Measurements from ENCODE around the gene C17orf75.

C17orf75 gene

GRCh38 chr17:32305049-32305448 is 36.9 kb downstream of the C17orf75 start:
- TF ChIP-seq CTCF (conservative IDR thresholded peaks at IDR 0.05; ENCODE audit: low read length) (no peak), EZH2phosphoT487 (IDR thresholded peaks at IDR 0.05; ENCODE audit: borderline replicate concordance) (no peak)
- Histone ChIP-seq H4K20me1 (ENCODE audit: insufficient read depth, low read length, poor library complexity, severe bottlenecking) (no peaks in the 10 kb centered on the region), H3K36me3 (ENCODE audit: insufficient read depth, low read length) (no peaks in the 10 kb centered on the region), H3K27me3 (ENCODE audit: insufficient read depth, low read length, poor library complexity, severe bottlenecking) (no peaks in the 10 kb centered on the region), H3F3A (ENCODE audit: low read depth) (no peaks in the 10 kb centered on the region), H3K9me2 (replicated peaks; ENCODE audit: low read depth, low read length) (no peaks in the 10 kb centered on the region), H3K4me1 (ENCODE audit: insufficient read depth, low read length, poor library complexity, severe bottlenecking) (no peaks in the 10 kb centered on the region), H3K9me3 (ENCODE audit: insufficient read depth, low read depth, low read length) (no peaks in the 10 kb centered on the region), H3K79me2 (ENCODE audit: insufficient read depth, low read length) (no peaks in the 10 kb centered on the region), H2AFZ (ENCODE audit: low read length) (no peak overlapping the region), H3K4me3 (ENCODE audit: low read length, poor library complexity, severe bottlenecking) (no peak overlapping the region), H3K9ac (ENCODE audit: low read depth, low read length, poor library complexity, severe bottlenecking) (no peak overlapping the region), H3K4me2 (ENCODE audit: low read depth, low read length, poor library complexity, severe bottlenecking) (no peak overlapping the region)

GRCh38 chr17:32303781-32304288 is 38.1 kb downstream of the C17orf75 start:
- no peaks in the 10 kb centered on the region for H3K27me3 ChIP-seq (ENCODE audit: insufficient read depth, low read length, poor library complexity, severe bottlenecking)
- H3K4me3 ChIP-seq (ENCODE audit: low read length, poor library complexity, severe bottlenecking) = no peak overlapping the region
- H3F3A ChIP-seq (ENCODE audit: low read depth) = no peaks in the 10 kb centered on the region
- no peak for TF ChIP-seq CTCF (conservative IDR thresholded peaks at IDR 0.05; ENCODE audit: low read length)
- TF ChIP-seq EZH2phosphoT487 (IDR thresholded peaks at IDR 0.05; ENCODE audit: borderline replicate concordance) = no peak
- H3K36me3 ChIP-seq (ENCODE audit: insufficient read depth, low read length) = no peaks in the 10 kb centered on the region
- H3K9ac ChIP-seq (ENCODE audit: low read depth, low read length, poor library complexity, severe bottlenecking) = no peak overlapping the region
- no peak overlapping the region for H3K4me2 ChIP-seq (ENCODE audit: low read depth, low read length, poor library complexity, severe bottlenecking)
- H2AFZ ChIP-seq (ENCODE audit: low read length) = no peak overlapping the region
- no peaks in the 10 kb centered on the region for H4K20me1 ChIP-seq (ENCODE audit: insufficient read depth, low read length, poor library complexity, severe bottlenecking)
- H3K9me2 ChIP-seq (replicated peaks; ENCODE audit: low read depth, low read length) = no peaks in the 10 kb centered on the region
- H3K9me3 ChIP-seq (ENCODE audit: insufficient read depth, low read depth, low read length) = no peaks in the 10 kb centered on the region
- no peaks in the 10 kb centered on the region for H3K4me1 ChIP-seq (ENCODE audit: insufficient read depth, low read length, poor library complexity, severe bottlenecking)
- no peaks in the 10 kb centered on the region for H3K79me2 ChIP-seq (ENCODE audit: insufficient read depth, low read length)

GRCh38 chr17:32302860-32303649 is 38.9 kb downstream of the C17orf75 start:
- TF ChIP-seq CTCF (conservative IDR thresholded peaks at IDR 0.05; ENCODE audit: low read length) (no peak), EZH2phosphoT487 (IDR thresholded peaks at IDR 0.05; ENCODE audit: borderline replicate concordance) (no peak)
- no peaks in the 10 kb centered on the region for H3K36me3 ChIP-seq (ENCODE audit: insufficient read depth, low read length)
- H3K27me3 ChIP-seq (ENCODE audit: insufficient read depth, low read length, poor library complexity, severe bottlenecking) = no peaks in the 10 kb centered on the region
- H2AFZ ChIP-seq (ENCODE audit: low read length) = no peak overlapping the region
- H3K79me2 ChIP-seq (ENCODE audit: insufficient read depth, low read length) = no peaks in the 10 kb centered on the region
- no peak overlapping the region for H3K4me2 ChIP-seq (ENCODE audit: low read depth, low read length, poor library complexity, severe bottlenecking)
- H3K9me3 ChIP-seq (ENCODE audit: insufficient read depth, low read depth, low read length) = no peaks in the 10 kb centered on the region
- no peaks in the 10 kb centered on the region for H3K9me2 ChIP-seq (replicated peaks; ENCODE audit: low read depth, low read length)
- H3K9ac ChIP-seq (ENCODE audit: low read depth, low read length, poor library complexity, severe bottlenecking) = no peak overlapping the region
- H3K4me1 ChIP-seq (ENCODE audit: insufficient read depth, low read length, poor library complexity, severe bottlenecking) = no peaks in the 10 kb centered on the region
- H3K4me3 ChIP-seq (ENCODE audit: low read length, poor library complexity, severe bottlenecking) = no peak overlapping the region
- no peaks in the 10 kb centered on the region for H3F3A ChIP-seq (ENCODE audit: low read depth)
- no peaks in the 10 kb centered on the region for H4K20me1 ChIP-seq (ENCODE audit: insufficient read depth, low read length, poor library complexity, severe bottlenecking)

Data from Loucy (cell line).